ENCODE data around the gene MARK2. TPM values are rescaled to one million over a fixed set of nuclear protein-coding genes. Genes with fewer than 3 reads are reported as not detected.
A peak's percentile ranks its signal among the peaks of the same experiment; 100 is the strongest.

MARK2 gene
- total RNA-seq = 10 to 100 TPM; 66.3 to 78.7 (median 71.8) TPM

DNA sequence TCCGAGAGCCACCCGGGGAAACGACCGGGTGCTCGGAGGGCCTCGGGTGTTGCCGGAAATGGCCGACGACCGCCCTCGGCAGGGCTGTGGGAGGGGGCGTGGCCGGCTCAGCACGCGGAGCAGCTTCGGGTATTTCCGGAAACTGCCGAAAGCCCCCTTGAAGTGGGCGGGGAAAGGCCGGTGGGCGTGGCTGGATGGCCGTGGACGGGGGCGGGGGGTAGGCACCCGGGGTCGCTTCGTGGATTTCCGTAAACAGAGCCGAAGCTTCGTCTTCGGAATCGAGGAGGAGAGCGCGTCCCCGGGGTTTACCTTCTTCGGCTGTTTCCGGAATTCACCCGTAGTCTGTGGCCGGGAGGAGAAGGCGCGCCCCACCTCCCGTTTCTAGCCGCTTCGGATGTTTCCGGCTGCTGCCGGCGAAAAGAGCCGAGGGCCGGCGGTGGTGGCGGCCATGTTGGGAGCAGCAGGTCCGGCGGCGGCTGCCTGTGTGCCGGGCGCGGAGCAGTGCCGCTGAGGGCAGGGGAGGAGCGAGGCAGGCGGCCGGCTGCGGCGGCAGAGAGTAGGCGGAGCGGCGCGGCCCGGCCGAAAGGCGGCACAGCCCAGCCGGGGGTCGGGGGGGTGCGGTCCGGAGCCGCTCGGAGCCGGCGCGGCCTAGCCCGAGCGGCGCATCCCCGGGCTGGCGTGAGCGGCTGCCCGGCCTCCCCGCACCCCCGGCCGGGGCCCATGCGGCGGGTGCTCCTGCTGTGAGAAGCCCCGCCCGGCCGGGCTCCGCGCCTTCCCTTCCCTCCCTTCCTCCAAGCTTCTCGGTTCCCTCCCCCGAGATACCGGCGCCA is at the start of gene MARK2:
TSS of gene MARK2 (plus strand) at position 433 of the 830 bp plus-strand sequence. CDS start at position 830, 397 bp downstream.
- H3K4me1 ChIP-seq = peaks cover 56% of the 10 kb centered on the region
- H3K27me3 ChIP-seq = no peaks in the 10 kb centered on the region
- H3K36me3 ChIP-seq = peaks cover under 1% of the 10 kb centered on the region
- no peaks in the 10 kb centered on the region for H3K9me3 ChIP-seq
- peak within 1 kb of the TSS; percentile 85 for H3K4me3 ChIP-seq
- TF ChIP-seq EP300 (IDR thresholded peaks at IDR 0.05) = no peak
- TF ChIP-seq, protein P1, sequence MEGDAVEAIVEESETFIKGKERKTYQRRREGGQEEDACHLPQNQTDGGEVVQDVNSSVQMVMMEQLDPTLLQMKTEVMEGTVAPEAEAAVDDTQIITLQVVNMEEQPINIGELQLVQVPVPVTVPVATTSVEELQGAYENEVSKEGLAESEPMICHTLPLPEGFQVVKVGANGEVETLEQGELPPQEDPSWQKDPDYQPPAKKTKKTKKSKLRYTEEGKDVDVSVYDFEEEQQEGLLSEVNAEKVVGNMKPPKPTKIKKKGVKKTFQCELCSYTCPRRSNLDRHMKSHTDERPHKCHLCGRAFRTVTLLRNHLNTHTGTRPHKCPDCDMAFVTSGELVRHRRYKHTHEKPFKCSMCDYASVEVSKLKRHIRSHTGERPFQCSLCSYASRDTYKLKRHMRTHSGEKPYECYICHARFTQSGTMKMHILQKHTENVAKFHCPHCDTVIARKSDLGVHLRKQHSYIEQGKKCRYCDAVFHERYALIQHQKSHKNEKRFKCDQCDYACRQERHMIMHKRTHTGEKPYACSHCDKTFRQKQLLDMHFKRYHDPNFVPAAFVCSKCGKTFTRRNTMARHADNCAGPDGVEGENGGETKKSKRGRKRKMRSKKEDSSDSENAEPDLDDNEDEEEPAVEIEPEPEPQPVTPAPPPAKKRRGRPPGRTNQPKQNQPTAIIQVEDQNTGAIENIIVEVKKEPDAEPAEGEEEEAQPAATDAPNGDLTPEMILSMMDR (IDR thresholded peaks at IDR 0.05) = no peak
- TF ChIP-seq POLR2AphosphoS5 (IDR thresholded peaks at IDR 0.05) = peak in 1 of 3 donors; percentile 71
- peak in 1 of 2 donors; percentile 34 for TF ChIP-seq POLR2A (IDR thresholded peaks at IDR 0.05)
- DNase-seq (ENCODE audit: low spot score in 2 of 2) = peak; percentile 99
- peak within 1 kb of the TSS; percentile 92 for H3K27ac ChIP-seq
- 2% methylated on average over 9 of the region's 100 CpGs for WGBS

DNA sequence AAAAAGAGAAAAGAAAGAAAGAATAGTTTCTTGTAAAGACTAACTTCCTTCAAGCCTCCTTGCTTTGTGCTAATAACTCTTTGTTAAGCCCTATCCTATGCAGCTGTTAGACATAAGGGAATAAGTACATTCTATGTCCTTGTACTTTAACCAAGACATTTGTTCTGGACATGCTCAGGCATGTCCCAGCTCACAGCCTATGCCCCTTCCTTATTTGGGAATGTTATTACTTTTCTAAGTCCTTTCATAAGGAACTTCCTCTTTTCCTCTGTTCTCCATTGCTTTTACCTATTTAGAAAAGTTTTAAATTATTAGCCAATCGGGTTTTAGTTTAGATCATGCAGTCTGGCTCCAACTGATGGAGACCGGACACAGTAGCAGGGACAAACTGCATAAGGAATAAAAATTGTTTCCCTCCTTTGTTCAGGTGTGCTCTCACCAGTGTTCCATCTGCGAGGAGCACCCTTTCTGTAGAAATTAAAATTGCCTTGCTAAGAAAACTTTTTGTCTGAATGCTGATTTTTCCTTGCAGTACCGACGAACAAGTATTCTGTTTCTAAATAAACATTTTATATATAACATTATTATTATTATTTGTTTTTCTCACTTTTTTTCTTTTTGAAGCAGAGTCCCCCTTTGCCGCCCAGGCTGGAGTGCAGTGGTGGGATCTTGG is 47.3 kb upstream of the MARK2 start:
- no peak overlapping the region for H3K4me3 ChIP-seq
- H3K9me3 ChIP-seq = peaks cover 8% of the 10 kb centered on the region
- no peaks in the 10 kb centered on the region for H3K36me3 ChIP-seq
- no peak for DNase-seq (ENCODE audit: low spot score in 2 of 2)
- 95% methylated on average over 6 of the region's 6 CpGs for WGBS
- H3K4me1 ChIP-seq = no peaks in the 10 kb centered on the region
- no peaks in the 10 kb centered on the region for H3K27me3 ChIP-seq
- no peak overlapping the region for H3K27ac ChIP-seq
- TF ChIP-seq POLR2AphosphoS5 (IDR thresholded peaks at IDR 0.05) (no peak), EP300 (IDR thresholded peaks at IDR 0.05) (no peak), POLR2A (IDR thresholded peaks at IDR 0.05) (no peak)
- TF ChIP-seq, protein P1 (IDR thresholded peaks at IDR 0.05) = no peak

DNA sequence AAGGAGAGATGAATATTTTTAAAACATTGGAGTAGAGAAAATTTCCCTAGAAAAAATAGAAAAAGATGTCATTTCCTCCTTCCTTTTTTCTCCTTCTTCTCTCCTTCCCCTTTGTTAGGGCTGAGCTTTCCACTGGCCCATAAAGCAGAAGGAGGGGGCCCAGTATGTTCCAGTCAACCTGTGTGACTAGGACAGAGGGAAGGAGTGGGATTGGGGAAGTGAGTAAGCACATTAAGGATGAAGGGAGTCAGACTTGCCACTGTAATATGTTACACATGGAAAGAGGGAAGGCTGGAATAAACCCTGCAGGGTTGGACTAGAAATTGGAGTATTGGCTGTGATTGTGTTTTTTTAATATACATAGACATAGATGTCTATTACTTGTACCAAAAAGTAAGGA is 45.7 kb upstream of the MARK2 start:
- DNase-seq (ENCODE audit: low spot score in 2 of 2) = no peak
- H3K27ac ChIP-seq = no peak overlapping the region
- no peak overlapping the region for H3K4me3 ChIP-seq
- H3K36me3 ChIP-seq = no peaks in the 10 kb centered on the region
- no peaks in the 10 kb centered on the region for H3K4me1 ChIP-seq
- no peaks in the 10 kb centered on the region for H3K27me3 ChIP-seq
- TF ChIP-seq EP300 (IDR thresholded peaks at IDR 0.05) (no peak), POLR2AphosphoS5 (IDR thresholded peaks at IDR 0.05) (no peak), POLR2A (IDR thresholded peaks at IDR 0.05) (no peak)
- TF ChIP-seq, protein P1 (IDR thresholded peaks at IDR 0.05) = no peak
- peaks cover 8% of the 10 kb centered on the region for H3K9me3 ChIP-seq

DNA sequence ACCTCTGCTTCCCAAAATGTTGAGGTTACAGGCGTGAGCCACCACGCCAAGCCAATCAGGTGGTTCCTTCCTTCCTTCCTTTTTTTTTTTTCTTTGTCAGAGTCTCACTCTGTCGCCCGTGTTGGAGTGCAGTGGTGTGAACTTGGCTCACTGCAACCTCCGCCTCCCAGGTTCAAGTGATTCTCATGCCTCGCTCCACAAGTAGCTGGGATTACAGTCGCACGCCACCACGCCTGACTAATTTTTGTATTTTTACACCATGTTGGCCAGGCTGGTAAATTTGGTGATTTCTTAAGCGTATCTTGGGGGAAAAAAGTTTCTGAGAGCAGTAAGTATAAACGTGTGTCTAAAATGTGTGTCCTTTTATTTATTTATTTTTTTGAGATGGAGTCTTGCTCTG is 43.8 kb upstream of the MARK2 start:
- H3K27ac ChIP-seq = no peak overlapping the region
- peaks cover 8% of the 10 kb centered on the region for H3K9me3 ChIP-seq
- no peaks in the 10 kb centered on the region for H3K36me3 ChIP-seq
- H3K4me1 ChIP-seq = no peaks in the 10 kb centered on the region
- no peak overlapping the region for H3K4me3 ChIP-seq
- 82% methylated on average over 11 of the region's 11 CpGs for WGBS
- TF ChIP-seq EP300 (IDR thresholded peaks at IDR 0.05) (no peak), POLR2AphosphoS5 (IDR thresholded peaks at IDR 0.05) (no peak), POLR2A (IDR thresholded peaks at IDR 0.05) (no peak)
- TF ChIP-seq, protein P1 (IDR thresholded peaks at IDR 0.05) = no peak
- DNase-seq (ENCODE audit: low spot score in 2 of 2) = no peak
- H3K27me3 ChIP-seq = no peaks in the 10 kb centered on the region

DNA sequence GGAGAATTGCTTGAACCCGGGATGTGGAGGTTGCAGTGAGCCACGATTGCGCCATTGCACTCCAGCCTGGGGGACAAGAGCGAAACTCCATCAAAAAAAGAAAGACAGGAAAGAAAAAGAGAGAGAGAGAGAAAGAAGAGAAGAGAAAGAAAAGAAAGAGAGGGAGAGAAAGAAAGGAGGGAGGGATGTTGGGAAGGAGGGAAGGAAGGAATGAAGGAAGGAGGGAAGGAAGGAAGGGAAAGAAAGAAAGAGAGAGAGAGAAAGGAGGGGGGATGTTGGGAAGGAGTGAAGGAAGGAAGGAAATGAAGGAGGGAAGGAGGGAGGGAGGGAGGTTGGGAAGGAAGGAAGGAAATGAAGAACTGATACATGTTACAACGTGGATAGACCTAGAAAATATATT is 38.0 kb upstream of the MARK2 start:
- 87% methylated on average over 5 of the region's 5 CpGs for WGBS
- Histone ChIP-seq H3K4me1 (peaks cover 25% of the 10 kb centered on the region), H3K27me3 (no peaks in the 10 kb centered on the region), H3K27ac (no peak overlapping the region), H3K9me3 (no peaks in the 10 kb centered on the region), H3K36me3 (no peaks in the 10 kb centered on the region), H3K4me3 (no peak overlapping the region)
- TF ChIP-seq EP300 (IDR thresholded peaks at IDR 0.05) (no peak), POLR2AphosphoS5 (IDR thresholded peaks at IDR 0.05) (no peak), POLR2A (IDR thresholded peaks at IDR 0.05) (no peak)
- TF ChIP-seq, protein P1 (IDR thresholded peaks at IDR 0.05) = no peak
- no peak for DNase-seq (ENCODE audit: low spot score in 2 of 2)
